Osteocyte (in vitro differentiated cells): ENCODE measurements around the gene SERPINI1. TPM values are rescaled to one million over a fixed set of nuclear protein-coding genes. Genes with fewer than 3 reads are reported as not detected.

Experiments used
- DNase-seq: peaks from one replicate; pipeline ENCODE4 v3.0.0; 2021; ENCODE audit warnings: mixed read lengths; ENCODE audit not compliant: unreplicated experiment; ENCODE audit errors: extremely low spot score
- H3K27ac Mint-ChIP-seq: one replicate; pipeline ENCODE4 v1.8.0; 2021; ENCODE audit warnings: mild to moderate bottlenecking, mixed read lengths; ENCODE audit not compliant: unreplicated experiment
- H3K27me3 Mint-ChIP-seq: one replicate; pipeline ENCODE4 v1.8.0; 2021; ENCODE audit warnings: mixed read lengths; ENCODE audit not compliant: unreplicated experiment
- H3K36me3 Mint-ChIP-seq: one replicate; pipeline ENCODE4 v1.8.0; 2021; ENCODE audit warnings: mixed read lengths; ENCODE audit not compliant: unreplicated experiment
- H3K4me1 Mint-ChIP-seq: one replicate; pipeline ENCODE4 v1.8.0; 2021; ENCODE audit warnings: mixed read lengths; ENCODE audit not compliant: unreplicated experiment
- H3K4me3 Mint-ChIP-seq: one replicate; pipeline ENCODE4 v1.8.0; 2021; ENCODE audit warnings: mild to moderate bottlenecking, moderate library complexity, mixed read lengths; ENCODE audit not compliant: unreplicated experiment
- H3K9me3 Mint-ChIP-seq: one replicate; pipeline ENCODE4 v1.8.0; 2021; ENCODE audit warnings: mixed read lengths; ENCODE audit not compliant: unreplicated experiment
- CTCF ChIP-seq: fragments of 200-600 bp; sonication (generic); IDR thresholded peaks from 2 replicates; pipeline ENCODE4 v1.5.0; 2021; ENCODE audit warnings: antibody characterized with exemption, mild to moderate bottlenecking, moderate library complexity
- total RNA-seq: library from RNA; stranded (reverse); gene quantifications from 2 replicates; pipeline ENCODE4 v1.2.1, GENCODE V29; 2021

Gene SERPINI1
- total RNA-seq, 1 donor from 2014 or later = 0.35 TPM

- Mint-ChIP-seq H3K36me3 (no peaks in the 10 kb centered on the region), H3K9me3 (no peaks in the 10 kb centered on the region), H3K4me3 (no peak overlapping the region), H3K27ac (no peak overlapping the region), H3K27me3 (peaks cover 12% of the 10 kb centered on the region), H3K4me1 (no peaks in the 10 kb centered on the region)
- no peak for TF ChIP-seq CTCF
- no peak for DNase-seq
Measured at GRCh38 chr3:167870759-167871158, 135.2 kb downstream of the SERPINI1 start.

- H3K27ac Mint-ChIP-seq = no peak overlapping the region
- H3K4me3 Mint-ChIP-seq = no peak overlapping the region
- no peaks in the 10 kb centered on the region for H3K4me1 Mint-ChIP-seq
- DNase-seq = no peak
- H3K36me3 Mint-ChIP-seq = no peaks in the 10 kb centered on the region
- no peak for TF ChIP-seq CTCF
- no peaks in the 10 kb centered on the region for H3K9me3 Mint-ChIP-seq
- H3K27me3 Mint-ChIP-seq = peaks cover 17% of the 10 kb centered on the region
Measured at GRCh38 chr3:167872032-167872431, 136.5 kb downstream of the SERPINI1 start.

GRCh38 chr3:167872941-167873340 lies 137.4 kb downstream of the SERPINI1 start:
- Mint-ChIP-seq H3K4me1 (no peaks in the 10 kb centered on the region), H3K36me3 (no peaks in the 10 kb centered on the region), H3K4me3 (no peak overlapping the region), H3K27me3 (peaks cover 23% of the 10 kb centered on the region), H3K27ac (no peak overlapping the region), H3K9me3 (no peaks in the 10 kb centered on the region)
- no peak for DNase-seq
- TF ChIP-seq CTCF = peak; percentile 24

DNA sequence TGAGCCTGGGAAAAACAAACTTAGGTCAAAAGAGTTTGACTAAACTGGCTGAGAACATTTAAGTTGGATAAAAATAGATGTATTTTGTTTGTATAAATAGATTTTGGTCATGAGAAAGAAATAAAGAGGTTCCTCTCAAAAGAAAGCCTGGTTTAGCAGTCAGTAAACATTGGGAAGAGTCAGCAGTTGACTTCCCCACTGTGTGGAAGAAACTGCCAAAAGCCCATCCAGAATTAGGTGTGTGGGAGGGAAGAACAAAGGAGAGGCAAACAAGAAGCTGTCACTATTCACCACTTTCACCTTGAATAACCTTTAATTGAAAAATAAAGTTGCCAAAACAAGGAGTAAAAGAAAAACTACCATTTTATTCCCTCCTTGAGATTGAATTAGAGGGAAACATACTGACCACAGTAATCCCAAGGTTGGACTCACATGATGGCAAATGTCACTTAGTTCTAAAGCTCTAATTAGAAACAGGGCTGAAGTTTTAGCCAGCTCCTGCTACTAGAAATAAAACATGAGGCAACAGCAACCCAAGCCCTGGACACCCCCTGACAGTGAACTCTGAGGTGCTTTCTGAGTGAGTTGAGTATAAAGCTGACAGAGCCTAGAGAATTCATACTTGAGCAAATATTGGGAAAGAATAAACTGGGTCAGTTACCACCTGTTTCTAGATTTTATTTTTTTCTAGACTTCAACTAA lies 139.3 kb downstream of the SERPINI1 start:
- no peak overlapping the region for H3K4me3 Mint-ChIP-seq
- no peak for TF ChIP-seq CTCF
- DNase-seq = no peak
- no peaks in the 10 kb centered on the region for H3K9me3 Mint-ChIP-seq
- peaks cover 27% of the 10 kb centered on the region for H3K27me3 Mint-ChIP-seq
- H3K4me1 Mint-ChIP-seq = no peaks in the 10 kb centered on the region
- no peak overlapping the region for H3K27ac Mint-ChIP-seq
- no peaks in the 10 kb centered on the region for H3K36me3 Mint-ChIP-seq

Other genes starting within 250 kb of the SERPINI1 start
- 0.31 TPM in 1 of 2 replicates, not detected in the other for gene WDR49, start 81.8 kb upstream of the SERPINI1 start, total RNA-seq
- gene PDCD10, start 829 bp upstream of the SERPINI1 start, total RNA-seq = 34.9 and 38.4 TPM in 2 replicates